Left cardiac atrium (tissue), 4 donors: Measurements from ENCODE around the gene GLOD4. TPM values are rescaled to one million over a fixed set of nuclear protein-coding genes. Genes with fewer than 3 reads are reported as not detected.
A peak's percentile ranks its signal among the peaks of the same experiment; 100 is the strongest.
"Not testable (repeated sequence)": the region's sequence is repeated elsewhere in the genome, so short reads cannot be mapped to it uniquely, and the experiment has no call there.

Experiments used
- ATAC-seq, 2 donors: fragments of 200-7000 bp; cut with Tn5 transposase; one replicate each; pipeline ENCODE4 v1.9.1; 2020; ENCODE audit warnings: mild to moderate bottlenecking in 2 of 2, moderate library complexity in 2 of 2
- DNase-seq: peaks from one replicate; pipeline ENCODE4 v3.0.0-alpha.2; 2020
- intact Hi-C, 2 donors: fragments of 100-400 bp; cut with DNase I; formaldehyde crosslinking; loops; one replicate each; pipeline versions ENCODE4 v1.14.1 to v1.15.1; 2022 to 2023
- total RNA-seq, 2 donors: library from RNA; stranded (reverse); fragmentation: NEBNext Ultra II Directional; extraction: Animal tissue kit (Norgen Biotek cat#: 25700); gene quantifications; one replicate each; pipeline ENCODE4 v1.2.1, GENCODE V29; 2021
- donor health status: DM: no; HTN: yes; CAD: no.
- donor health status: DM: no; HTN: yes; CAD: no; lungs with severe emphysema.
- donor health status: DM: yes; HTN: yes; CAD: no.
- donor health status: Dilated cardiomyopathy.

GLOD4 gene
- total RNA-seq, 2 donors from 2014 or later: 32.7 to 41.1 TPM

GRCh38 chr17:789160-789840 is 7.2 kb upstream of the GLOD4 start:
- intact Hi-C loops: no loop called here
- ATAC-seq: no peak
- DNase-seq: no peak

DNA sequence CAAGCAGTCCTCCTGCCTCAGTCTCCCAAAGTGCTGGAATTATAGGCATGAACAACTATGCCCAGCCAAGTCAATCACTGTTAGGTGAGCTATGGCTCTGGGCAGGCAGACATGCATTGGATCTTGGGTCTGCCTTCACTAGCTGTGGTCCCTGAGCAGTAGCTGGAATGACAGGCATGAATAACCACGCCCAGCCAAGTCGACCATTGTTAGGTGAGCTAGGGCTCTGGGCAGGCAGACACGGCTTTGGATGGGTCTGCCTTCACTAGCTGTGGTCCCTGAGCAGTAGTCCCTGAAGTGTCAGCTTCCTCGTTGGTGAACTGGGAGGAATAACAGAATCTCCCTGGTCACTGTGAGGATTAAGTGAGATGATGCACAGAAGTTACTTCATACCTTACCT is 6.5 kb upstream of the GLOD4 start:
- intact Hi-C loops: no loop called here
- ATAC-seq: no peak
- DNase-seq: no peak

DNA sequence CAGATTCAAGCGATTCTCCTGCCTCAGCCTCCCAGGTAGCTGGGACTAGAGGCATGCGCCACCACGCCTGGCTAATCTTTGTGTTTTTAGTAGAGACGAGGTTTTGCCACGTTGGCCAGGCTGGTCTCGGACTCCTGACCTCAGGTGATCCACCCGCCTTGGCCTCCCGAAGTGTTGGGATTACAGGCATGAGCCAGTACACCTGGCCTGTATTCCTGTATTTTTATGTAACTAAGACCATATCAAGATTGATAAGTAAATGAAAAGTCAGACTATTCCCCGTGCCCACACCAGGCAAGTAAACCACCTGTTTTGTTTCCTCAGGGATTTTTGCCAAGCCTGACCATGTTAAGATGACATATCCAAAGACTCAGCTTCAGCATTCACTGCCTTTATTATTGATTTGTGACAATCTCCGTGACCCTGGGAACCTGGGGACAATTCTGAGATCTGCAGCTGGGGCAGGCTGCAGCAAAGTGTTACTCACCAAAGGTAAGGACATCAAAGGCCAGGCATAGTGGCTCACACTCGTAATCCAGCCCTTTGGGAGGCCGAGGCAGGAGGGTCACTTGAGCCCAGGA is 5.7 kb upstream of the GLOD4 start:
- no peak for ATAC-seq
- intact Hi-C loops: no loop called here
- DNase-seq: no peak

DNA sequence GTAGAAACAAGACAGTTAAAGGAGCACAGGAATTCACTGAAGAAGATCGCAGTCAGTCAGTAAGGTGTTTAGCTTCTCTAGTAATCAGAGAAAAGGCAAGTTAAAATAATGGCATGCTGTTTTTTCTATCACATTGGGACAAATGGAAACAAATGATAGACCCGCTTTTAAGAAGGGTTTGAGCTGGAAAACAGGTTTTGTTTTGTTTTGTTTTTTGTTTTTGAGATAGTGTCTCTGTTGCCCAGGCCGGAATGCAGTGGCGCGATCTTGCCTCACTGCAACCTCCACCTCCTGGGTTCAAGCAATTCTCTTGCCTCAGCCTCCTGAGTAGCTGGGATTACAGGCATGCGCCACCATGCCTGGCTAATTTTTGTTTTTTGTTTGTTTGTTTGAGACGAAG is 3.8 kb upstream of the GLOD4 start:
- ATAC-seq, DNase-seq, intact Hi-C loops: not testable (repeated sequence)

DNA sequence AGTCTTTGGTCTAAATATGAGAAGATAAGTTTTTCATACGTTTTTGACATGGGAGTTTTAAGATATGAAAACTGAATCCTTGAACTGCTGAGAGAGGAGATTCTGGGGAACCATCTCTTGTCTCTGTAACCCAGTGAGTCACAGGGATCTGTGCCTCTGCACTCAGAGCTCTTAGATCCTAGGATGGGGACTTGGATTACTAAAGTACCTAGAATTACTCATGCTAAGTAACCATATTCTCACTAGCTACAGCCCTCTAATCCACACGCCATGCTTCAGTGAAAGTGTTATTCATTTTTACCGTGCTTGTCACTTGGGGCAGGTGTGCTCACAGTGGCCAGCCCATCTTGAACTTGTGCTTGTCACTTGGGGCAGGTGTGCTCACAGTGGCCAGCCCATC is 2.1 kb upstream of the GLOD4 start:
- ATAC-seq: no peak
- DNase-seq: no peak
- intact Hi-C loops: loop anchor here in 1 of 2 donors (5.0 kb wide), 1 partner anchor 198 kb away; no protein-coding TSS in a partner anchor

GRCh38 chr17:778096-778495 is 4.0 kb downstream of the GLOD4 start:
- no peak for DNase-seq
- no peak for ATAC-seq
- intact Hi-C loops: no loop called here

- DNase-seq: no peak
- intact Hi-C loops: no loop called here
- ATAC-seq: no peak
These were observed 7.8 kb downstream of the GLOD4 start for GRCh38 chr17:774313-774584.

GRCh38 chr17:773467-774312 is 8.4 kb downstream of the GLOD4 start:
- DNase-seq: no peak
- intact Hi-C loops: no loop called here
- ATAC-seq: no peak

DNA sequence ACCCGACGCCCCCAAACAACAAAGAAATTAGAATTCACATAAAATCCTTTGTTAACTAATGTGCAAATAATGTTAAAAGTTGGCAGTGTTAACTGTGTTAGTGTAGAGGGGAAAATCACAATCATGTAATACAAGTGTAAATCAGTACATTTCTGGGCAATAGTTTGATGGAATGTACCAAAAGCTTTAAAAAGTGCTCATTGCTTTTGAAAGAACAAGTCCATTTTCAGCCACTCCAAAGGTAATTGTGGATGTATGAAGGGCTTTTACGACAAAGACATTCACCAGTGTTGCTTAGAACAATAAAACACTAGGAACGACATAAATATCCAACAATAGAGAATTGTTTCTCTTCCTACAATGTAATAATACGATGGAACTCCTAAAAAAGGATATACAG is 9.1 kb downstream of the GLOD4 start:
- no peak for ATAC-seq
- intact Hi-C loops: no loop called here
- no peak for DNase-seq

- ATAC-seq: no peak
- DNase-seq: no peak
- intact Hi-C loops: no loop called here
These were observed 15.0 kb downstream of the GLOD4 start for GRCh38 chr17:767076-767475.

GRCh38 chr17:760371-760770 is 21.7 kb downstream of the GLOD4 start:
- intact Hi-C loops: no loop called here
- DNase-seq: peak; percentile 51
- ATAC-seq: peak; percentile 86 to 89

- DNase-seq (no peak), ATAC-seq (no peak)
- intact Hi-C loops: no loop called here
These were observed 22.1 kb downstream of the GLOD4 start for GRCh38 chr17:759964-760363.

GRCh38 chr17:756010-756567 is 26.0 kb downstream of the GLOD4 start:
- ATAC-seq, DNase-seq, intact Hi-C loops: not testable (repeated sequence)

GRCh38 chr17:755319-755961 is 26.6 kb downstream of the GLOD4 start:
- intact Hi-C loops, DNase-seq, ATAC-seq: not testable (repeated sequence)

GRCh38 chr17:753418-753817 is 28.7 kb downstream of the GLOD4 start:
- no peak for DNase-seq
- intact Hi-C loops: no loop called here
- no peak for ATAC-seq

- peak; percentile 76 to 80 for ATAC-seq
- DNase-seq: peak; percentile 84
- intact Hi-C loops: no loop called here
These were observed 29.4 kb downstream of the GLOD4 start for GRCh38 chr17:752620-753219.

- DNase-seq (peak; percentile 95), ATAC-seq (peak; percentile 93 to 94)
- intact Hi-C loops: no loop called here
These were observed 30.0 kb downstream of the GLOD4 start, which contains the start of gene GEMIN4 for GRCh38 chr17:752002-752619. TSS of gene GEMIN4 (minus strand) at chr17:752264. CDS start at chr17:752142, 122 bp downstream.

GRCh38 chr17:751269-752001 is 30.6 kb downstream of the GLOD4 start:
- peak; percentile 24 to 30 for ATAC-seq
- intact Hi-C loops: no loop called here
- peak; percentile 55 for DNase-seq
